Measurements from ENCODE around the gene ZNF3. TPM values are rescaled to one million over a fixed set of nuclear protein-coding genes. Genes with fewer than 3 reads are reported as not detected.

ZNF3 gene
- total and polyA plus RNA-seq, 2 donors from 2014 or later: 15.8 to 30.8 TPM

DNA sequence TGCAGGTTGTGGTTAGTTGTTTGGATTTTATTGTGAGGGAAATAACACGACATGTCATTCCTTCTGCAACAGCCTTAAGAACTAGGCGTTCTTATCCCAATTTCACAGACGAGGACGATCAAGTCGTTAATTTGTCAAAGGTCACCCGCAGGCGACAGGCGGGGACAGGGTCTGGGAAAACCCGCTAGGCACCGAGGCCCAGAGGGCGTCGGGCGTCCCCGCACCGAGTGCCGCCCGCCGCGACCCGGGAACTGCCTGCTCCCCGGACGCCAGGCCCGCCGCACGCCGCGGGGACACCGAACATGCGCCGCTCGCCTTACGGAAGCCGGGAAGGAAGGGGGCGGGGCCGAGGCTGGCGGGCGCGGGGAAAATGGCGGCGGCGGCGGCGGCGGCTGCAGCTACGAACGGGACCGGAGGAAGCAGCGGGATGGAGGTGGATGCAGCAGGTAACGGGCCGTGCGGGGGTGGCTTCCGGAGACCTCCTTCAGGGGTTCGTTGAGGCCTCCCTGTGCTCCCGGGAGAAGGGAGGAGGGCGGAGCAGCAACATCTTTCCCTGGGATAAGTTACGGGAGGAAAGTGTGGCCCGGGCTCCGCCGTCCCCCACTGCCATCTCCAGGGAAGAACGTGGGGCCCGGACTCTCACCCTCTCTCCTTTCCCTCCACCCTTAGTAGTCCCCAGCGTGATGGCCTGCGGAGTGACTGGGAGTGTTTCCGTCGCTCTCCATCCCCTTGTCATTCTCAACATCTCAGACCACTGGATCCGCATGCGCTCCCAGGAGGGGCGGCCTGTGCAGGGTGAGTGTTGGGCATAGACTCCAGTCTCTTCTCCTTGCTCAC lies 7.3 kb upstream of the ZNF3 start, which contains the start of gene COPS6:
COPS6 (plus strand) TSS at position 349 of the 837 bp plus-strand sequence; CDS start at position 371, 22 bp downstream.
- no peaks in the 10 kb centered on the region for H3K27me3 ChIP-seq (ENCODE audit: control insufficient read depth, insufficient read depth, low read length)
- no peak for FAIRE-seq
- intact Hi-C loops (cut with DNase I): no loop called here
- peak within 1 kb of the TSS; percentile 69 to 86 (median 77) for H3K9ac ChIP-seq (ENCODE audit: low read length in 3 of 3)
- DNase-seq: peak; percentile 82 to 94 (median 89)
- TF ChIP-seq, protein P1, sequence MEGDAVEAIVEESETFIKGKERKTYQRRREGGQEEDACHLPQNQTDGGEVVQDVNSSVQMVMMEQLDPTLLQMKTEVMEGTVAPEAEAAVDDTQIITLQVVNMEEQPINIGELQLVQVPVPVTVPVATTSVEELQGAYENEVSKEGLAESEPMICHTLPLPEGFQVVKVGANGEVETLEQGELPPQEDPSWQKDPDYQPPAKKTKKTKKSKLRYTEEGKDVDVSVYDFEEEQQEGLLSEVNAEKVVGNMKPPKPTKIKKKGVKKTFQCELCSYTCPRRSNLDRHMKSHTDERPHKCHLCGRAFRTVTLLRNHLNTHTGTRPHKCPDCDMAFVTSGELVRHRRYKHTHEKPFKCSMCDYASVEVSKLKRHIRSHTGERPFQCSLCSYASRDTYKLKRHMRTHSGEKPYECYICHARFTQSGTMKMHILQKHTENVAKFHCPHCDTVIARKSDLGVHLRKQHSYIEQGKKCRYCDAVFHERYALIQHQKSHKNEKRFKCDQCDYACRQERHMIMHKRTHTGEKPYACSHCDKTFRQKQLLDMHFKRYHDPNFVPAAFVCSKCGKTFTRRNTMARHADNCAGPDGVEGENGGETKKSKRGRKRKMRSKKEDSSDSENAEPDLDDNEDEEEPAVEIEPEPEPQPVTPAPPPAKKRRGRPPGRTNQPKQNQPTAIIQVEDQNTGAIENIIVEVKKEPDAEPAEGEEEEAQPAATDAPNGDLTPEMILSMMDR (IDR thresholded peaks at IDR 0.05; ENCODE audit: borderline replicate concordance, extremely low read depth, insufficient read depth): no peak
- peak within 1 kb of the TSS; percentile 78 to 98 (median 81) for H3K4me3 ChIP-seq (ENCODE audit: low read length in 3 of 3)
- peaks cover 0 to 7% (median 4%) of the 10 kb centered on the region in 3 donors for H3K4me1 ChIP-seq (ENCODE audit: control insufficient read depth in 2 of 3, insufficient read depth in 2 of 3, low read depth in 1 of 3, low read length in 3 of 3)
- peaks cover 6 to 31% (median 29%) of the 10 kb centered on the region in 3 donors for H3K36me3 ChIP-seq (ENCODE audit: control insufficient read depth in 2 of 3, insufficient read depth in 3 of 3, low read length in 3 of 3)
- peak within 1 kb of the TSS; percentile 88 to 92 for H3K27ac ChIP-seq (ENCODE audit: low read depth in 2 of 2, low read length in 2 of 2)
- no peaks in the 10 kb centered on the region for H3K9me3 ChIP-seq (ENCODE audit: control insufficient read depth in 2 of 3, insufficient read depth in 1 of 3, low read length in 3 of 3)

DNA sequence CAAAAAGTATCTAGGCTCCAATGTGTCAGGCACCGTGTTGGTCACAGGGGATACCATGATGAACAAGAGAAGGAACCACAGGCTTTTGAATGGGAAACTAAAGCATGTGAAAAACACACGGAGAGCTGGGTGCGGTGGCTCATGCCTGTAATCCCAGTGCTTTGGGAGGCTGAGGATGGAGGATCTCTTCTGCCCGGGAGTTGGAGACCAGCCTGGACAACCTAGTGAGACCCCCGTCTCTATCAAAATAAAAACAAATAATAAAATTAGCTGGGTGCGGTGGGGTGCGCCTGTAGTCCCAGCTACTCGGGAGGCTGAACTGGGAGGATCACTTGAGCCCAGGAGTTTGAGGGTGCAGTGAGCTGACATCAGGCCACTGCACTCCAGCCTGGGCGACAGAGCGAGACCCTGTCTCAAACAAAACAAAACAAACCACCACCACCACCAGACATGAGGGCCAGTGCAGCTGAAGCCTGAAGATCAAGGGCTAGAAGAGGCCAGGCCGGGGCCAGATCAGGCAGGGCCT lies 6.6 kb upstream of the ZNF3 start:
- Histone ChIP-seq H3K9me3 (ENCODE audit: control insufficient read depth in 2 of 3, insufficient read depth in 1 of 3, low read length in 3 of 3) (no peaks in the 10 kb centered on the region), H3K27me3 (ENCODE audit: control insufficient read depth, insufficient read depth, low read length) (no peaks in the 10 kb centered on the region), H3K4me1 (ENCODE audit: control insufficient read depth in 2 of 3, insufficient read depth in 2 of 3, low read depth in 1 of 3, low read length in 3 of 3) (peaks cover 0 to 7% (median 4%) of the 10 kb centered on the region in 3 donors), H3K36me3 (ENCODE audit: control insufficient read depth in 2 of 3, insufficient read depth in 3 of 3, low read length in 3 of 3) (peaks cover 6 to 28% (median 28%) of the 10 kb centered on the region in 3 donors), H3K27ac (ENCODE audit: low read depth in 2 of 2, low read length in 2 of 2) (peak overlapping the region; percentile 88 to 92), H3K4me3 (ENCODE audit: low read length in 3 of 3) (peak overlapping the region; percentile 78 to 98 (median 81)), H3K9ac (ENCODE audit: low read length in 3 of 3) (peak overlapping the region; percentile 12 to 86 (median 74))
- FAIRE-seq: no peak
- intact Hi-C loops (cut with DNase I): no loop called here
- TF ChIP-seq, protein P1 (IDR thresholded peaks at IDR 0.05; ENCODE audit: borderline replicate concordance, extremely low read depth, insufficient read depth): no peak
- DNase-seq: no peak

DNA sequence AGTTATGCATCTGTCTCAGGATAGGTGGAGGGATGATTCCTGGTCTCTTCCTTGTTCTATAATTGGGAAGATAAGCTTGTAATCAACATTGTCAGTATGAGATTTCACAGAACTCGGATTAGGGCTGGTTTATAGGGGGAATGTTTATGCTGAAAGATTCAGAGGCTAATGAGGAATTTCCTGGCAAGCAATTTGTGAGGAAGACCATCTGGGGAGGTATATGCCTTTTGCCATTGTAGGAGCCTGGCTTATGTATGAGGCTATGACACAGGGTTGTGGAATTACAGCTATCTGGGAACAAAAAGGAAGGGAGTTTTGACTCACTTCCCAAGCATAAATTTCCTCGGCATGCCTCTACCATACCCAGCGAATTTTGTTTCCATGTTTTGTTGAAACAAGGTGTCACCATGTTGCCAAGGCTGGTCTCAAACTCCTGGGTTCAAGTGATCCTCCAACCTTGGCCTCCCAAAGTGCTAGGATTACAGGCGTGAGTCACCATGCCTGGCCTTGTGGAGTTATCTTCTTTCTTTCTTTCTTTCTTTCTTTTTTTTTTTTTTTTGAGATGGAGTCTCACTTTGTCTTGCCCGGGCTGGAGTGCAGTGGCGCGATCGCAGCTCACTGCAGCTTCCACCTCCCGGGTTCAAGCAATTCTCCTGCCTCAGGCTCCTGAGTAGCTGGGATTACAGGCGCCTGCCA lies 5.7 kb upstream of the ZNF3 start:
- DNase-seq (peak in 2 of 5 donors; percentile 46 to 84), FAIRE-seq (no peak)
- H3K4me3 ChIP-seq (ENCODE audit: low read length in 3 of 3): no peak overlapping the region
- H3K4me1 ChIP-seq (ENCODE audit: control insufficient read depth in 2 of 3, insufficient read depth in 2 of 3, low read depth in 1 of 3, low read length in 3 of 3): peaks cover 2 to 13% (median 9%) of the 10 kb centered on the region in 3 donors
- H3K27me3 ChIP-seq (ENCODE audit: control insufficient read depth, insufficient read depth, low read length): no peaks in the 10 kb centered on the region
- TF ChIP-seq, protein P1 (IDR thresholded peaks at IDR 0.05; ENCODE audit: borderline replicate concordance, extremely low read depth, insufficient read depth): no peak
- H3K9ac ChIP-seq (ENCODE audit: low read length in 3 of 3): no peak overlapping the region
- peaks cover 6 to 19% (median 19%) of the 10 kb centered on the region in 3 donors for H3K36me3 ChIP-seq (ENCODE audit: control insufficient read depth in 2 of 3, insufficient read depth in 3 of 3, low read length in 3 of 3)
- intact Hi-C loops (cut with DNase I): no loop called here
- H3K9me3 ChIP-seq (ENCODE audit: control insufficient read depth in 2 of 3, insufficient read depth in 1 of 3, low read length in 3 of 3): no peaks in the 10 kb centered on the region
- no peak overlapping the region for H3K27ac ChIP-seq (ENCODE audit: low read depth in 2 of 2, low read length in 2 of 2)
